Measurements from ENCODE around the gene TAF1B.

GRCh38 chr2:9815076-9815475 is 28.2 kb upstream of the TAF1B start:
- TF ChIP-seq CTCF (IDR thresholded peaks at IDR 0.05), result no peak
- no peak for TF ChIP-seq POLR2A (IDR thresholded peaks at IDR 0.05)

Measured in body of pancreas (tissue), 4 donors.